AG09309 (cell line): ENCODE data around the gene TNFAIP8L3.
A peak's percentile ranks its signal among the peaks of the same experiment; 100 is the strongest.

Experiments
- DNase-seq: peaks from one replicate; pipeline ENCODE4 v3.0.0-alpha.2; 2010; ENCODE audit warnings: low read depth
- H3K4me3 ChIP-seq: 2 replicates; pipeline ENCODE4 v1.5.1; 2011; ENCODE audit warnings: mild to moderate bottlenecking, low read depth, low read length, moderate library complexity; ENCODE audit not compliant: control insufficient read depth
- TF ChIP-seq, protein P1 (sequence below): IDR thresholded peaks from 2 replicates; pipeline ENCODE4 v1.5.1; 2011; ENCODE audit warnings: mild to moderate bottlenecking, low read depth, low read length, inconsistent platforms; ENCODE audit not compliant: insufficient read depth, control insufficient read depth; ENCODE audit errors: missing control alignments

TNFAIP8L3 gene

GRCh38 chr15:51054535-51054934 lies 40.2 kb downstream of the TNFAIP8L3 start:
- TF ChIP-seq, protein P1, sequence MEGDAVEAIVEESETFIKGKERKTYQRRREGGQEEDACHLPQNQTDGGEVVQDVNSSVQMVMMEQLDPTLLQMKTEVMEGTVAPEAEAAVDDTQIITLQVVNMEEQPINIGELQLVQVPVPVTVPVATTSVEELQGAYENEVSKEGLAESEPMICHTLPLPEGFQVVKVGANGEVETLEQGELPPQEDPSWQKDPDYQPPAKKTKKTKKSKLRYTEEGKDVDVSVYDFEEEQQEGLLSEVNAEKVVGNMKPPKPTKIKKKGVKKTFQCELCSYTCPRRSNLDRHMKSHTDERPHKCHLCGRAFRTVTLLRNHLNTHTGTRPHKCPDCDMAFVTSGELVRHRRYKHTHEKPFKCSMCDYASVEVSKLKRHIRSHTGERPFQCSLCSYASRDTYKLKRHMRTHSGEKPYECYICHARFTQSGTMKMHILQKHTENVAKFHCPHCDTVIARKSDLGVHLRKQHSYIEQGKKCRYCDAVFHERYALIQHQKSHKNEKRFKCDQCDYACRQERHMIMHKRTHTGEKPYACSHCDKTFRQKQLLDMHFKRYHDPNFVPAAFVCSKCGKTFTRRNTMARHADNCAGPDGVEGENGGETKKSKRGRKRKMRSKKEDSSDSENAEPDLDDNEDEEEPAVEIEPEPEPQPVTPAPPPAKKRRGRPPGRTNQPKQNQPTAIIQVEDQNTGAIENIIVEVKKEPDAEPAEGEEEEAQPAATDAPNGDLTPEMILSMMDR, result no peak
- DNase-seq, result no peak
- no peak overlapping the region for H3K4me3 ChIP-seq

DNA sequence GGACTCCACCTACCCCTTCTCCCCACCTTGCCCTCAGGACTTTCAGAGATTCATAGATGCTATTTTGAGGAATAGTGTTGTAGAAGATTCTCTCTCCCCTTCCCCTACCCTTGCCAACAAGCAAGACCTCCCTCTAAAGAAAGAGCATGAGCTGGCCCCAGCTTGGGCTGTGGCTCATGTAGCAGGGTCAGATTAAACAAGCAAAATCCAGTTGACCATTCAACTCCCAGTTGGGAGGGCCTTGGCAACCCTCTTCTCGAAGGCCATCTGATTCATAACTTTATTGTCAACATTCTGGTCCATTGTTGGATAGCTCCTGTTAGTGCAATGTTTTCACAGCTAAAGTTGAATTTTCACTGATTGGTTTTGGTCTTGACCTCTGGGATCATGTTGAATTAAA lies 41.1 kb downstream of the TNFAIP8L3 start:
- no peak for DNase-seq
- H3K4me3 ChIP-seq, result no peak overlapping the region
- TF ChIP-seq, protein P1, result no peak

DNA sequence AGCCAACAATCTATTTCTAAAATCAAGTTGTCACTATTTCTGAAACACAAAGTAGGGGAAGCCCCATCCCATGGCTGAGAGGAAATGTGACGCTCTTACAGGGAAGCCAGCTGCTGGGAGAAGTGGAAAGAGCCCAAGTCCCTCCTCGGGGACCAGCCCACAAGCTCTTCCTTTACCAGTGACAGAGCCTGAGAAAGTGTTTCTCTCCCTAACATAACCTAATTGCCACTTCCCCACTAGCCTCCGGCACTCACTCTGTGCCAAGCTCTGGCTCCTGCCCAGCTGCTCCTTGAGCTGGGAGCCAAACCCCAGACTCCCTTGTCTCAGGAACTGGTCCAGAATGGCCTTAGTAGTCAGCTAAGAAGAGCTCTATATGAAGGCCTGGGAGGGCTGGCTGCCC lies 42.9 kb downstream of the TNFAIP8L3 start:
- TF ChIP-seq, protein P1, result no peak
- no peak for DNase-seq
- no peak overlapping the region for H3K4me3 ChIP-seq

- no peak for DNase-seq
- H3K4me3 ChIP-seq, result no peak overlapping the region
- TF ChIP-seq, protein P1, result no peak
These were observed 45.6 kb downstream of the TNFAIP8L3 start for GRCh38 chr15:51049081-51049480.

DNA sequence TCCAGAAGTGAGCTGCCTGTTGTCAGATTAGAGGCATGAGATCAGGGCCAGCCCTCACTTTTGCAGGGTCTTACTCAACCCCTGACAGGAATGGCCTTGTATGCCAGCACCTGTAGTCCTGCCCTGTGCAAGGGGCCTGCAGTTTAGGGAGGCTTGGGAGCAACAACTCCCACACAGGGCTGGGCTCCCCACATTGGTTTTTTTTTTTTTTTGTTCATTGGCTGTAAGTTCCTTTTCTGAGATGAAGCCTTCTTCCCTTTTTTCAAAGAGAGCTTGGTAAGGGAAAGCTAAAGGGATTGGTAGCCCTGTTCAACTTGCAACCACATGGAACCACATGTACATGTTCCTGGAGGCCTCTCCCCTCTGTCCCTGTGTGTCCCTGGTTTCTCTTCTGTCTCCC lies 46.4 kb downstream of the TNFAIP8L3 start:
- no peak overlapping the region for H3K4me3 ChIP-seq
- TF ChIP-seq, protein P1, result no peak
- no peak for DNase-seq

- DNase-seq, result peak; percentile 8
- TF ChIP-seq, protein P1, result no peak
- no peak overlapping the region for H3K4me3 ChIP-seq
These were observed 47.8 kb downstream of the TNFAIP8L3 start for GRCh38 chr15:51046799-51047449.

GRCh38 chr15:51046016-51046415 lies 48.7 kb downstream of the TNFAIP8L3 start:
- H3K4me3 ChIP-seq, result no peak overlapping the region
- no peak for DNase-seq
- TF ChIP-seq, protein P1, result no peak
